ENCODE results near the gene AIPL1.

AIPL1 gene

DNA sequence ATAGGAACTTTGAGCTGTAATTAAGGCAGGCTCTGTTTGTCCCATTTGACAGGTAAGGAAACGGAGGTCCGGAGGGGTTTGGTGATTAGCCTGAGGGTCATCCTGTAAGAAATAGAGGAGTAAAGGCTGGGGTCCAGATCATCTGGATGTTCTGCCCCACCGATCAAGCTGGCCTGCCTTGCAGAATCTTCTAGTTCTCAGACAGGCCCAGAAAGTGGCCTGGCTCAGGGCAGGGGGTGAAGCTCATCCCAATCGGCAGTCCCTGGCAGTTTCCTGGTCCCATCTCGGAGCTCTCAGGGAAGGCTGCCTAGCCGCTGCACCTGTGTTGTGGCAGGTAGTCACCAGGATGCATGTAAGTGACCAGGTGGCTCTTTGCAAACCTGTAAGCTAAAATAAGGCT lies 13.6 kb upstream of the AIPL1 start:
- DNase-seq, result no peak

DNA sequence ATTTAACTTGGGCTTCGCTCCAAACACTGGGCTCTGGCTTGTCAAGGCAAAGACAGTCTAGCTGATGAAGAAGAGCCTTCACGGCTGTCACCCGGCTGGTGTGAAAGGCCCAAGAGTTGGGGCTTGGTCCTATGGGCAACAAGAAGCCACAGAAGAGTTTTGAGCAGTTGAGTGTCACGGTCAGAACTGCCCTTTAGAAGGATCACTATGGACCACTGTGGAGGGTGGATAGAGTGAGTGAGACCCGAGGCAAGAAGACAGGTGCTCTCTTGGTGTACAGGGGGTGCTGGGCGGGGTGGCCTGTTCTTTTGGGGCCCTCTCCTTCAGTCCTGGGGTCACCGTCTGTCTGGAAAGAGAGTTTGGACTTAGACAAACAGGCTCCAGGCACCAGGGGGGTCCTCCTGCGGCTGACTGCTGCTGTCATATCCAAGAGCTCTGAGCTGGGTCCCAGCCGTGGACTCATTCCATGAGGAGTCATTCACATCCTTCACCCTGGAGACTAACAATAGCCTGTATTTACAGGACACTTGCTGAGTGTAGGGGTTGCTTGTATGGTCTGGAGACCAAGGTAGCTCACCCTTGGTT lies 11.7 kb upstream of the AIPL1 start:
- no peak for DNase-seq

DNA sequence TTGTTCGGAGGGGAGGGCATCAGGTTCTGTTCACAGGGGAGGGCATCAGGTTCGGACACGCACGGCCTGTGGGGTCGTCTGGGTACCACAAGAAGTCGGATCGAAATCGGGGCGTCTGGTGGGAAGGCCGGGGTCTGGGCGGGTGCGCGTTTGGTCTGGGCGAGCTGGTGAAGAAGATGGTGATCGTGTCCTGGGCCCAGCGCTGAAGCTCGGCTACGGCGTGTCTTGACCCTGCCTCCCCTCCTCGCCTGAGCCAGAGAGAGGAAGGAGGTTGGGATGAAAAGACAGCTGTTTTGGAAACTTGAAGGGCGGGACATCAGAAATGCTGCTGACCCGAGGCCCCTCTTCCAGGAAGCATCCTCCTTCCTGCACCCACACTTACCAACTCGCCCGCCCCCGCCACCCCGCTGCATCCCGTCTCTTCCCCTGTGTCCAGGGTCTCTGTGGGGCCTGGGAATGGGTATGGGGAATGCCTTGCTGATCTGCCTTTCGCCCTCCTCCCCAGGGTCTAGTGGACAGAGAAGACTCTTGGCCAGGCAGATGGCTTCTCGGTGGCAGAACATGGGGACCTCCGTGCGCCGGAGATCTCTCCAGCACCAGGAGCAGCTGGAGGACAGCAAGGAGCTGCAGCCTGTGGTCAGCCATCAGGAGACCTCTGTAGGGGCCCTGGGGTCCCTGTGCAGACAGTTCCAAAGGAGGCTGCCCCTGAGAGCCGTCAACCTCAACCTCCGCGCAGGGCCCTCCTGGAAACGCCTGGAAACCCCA lies 9.8 kb upstream of the AIPL1 start:
- DNase-seq, result no peak

DNA sequence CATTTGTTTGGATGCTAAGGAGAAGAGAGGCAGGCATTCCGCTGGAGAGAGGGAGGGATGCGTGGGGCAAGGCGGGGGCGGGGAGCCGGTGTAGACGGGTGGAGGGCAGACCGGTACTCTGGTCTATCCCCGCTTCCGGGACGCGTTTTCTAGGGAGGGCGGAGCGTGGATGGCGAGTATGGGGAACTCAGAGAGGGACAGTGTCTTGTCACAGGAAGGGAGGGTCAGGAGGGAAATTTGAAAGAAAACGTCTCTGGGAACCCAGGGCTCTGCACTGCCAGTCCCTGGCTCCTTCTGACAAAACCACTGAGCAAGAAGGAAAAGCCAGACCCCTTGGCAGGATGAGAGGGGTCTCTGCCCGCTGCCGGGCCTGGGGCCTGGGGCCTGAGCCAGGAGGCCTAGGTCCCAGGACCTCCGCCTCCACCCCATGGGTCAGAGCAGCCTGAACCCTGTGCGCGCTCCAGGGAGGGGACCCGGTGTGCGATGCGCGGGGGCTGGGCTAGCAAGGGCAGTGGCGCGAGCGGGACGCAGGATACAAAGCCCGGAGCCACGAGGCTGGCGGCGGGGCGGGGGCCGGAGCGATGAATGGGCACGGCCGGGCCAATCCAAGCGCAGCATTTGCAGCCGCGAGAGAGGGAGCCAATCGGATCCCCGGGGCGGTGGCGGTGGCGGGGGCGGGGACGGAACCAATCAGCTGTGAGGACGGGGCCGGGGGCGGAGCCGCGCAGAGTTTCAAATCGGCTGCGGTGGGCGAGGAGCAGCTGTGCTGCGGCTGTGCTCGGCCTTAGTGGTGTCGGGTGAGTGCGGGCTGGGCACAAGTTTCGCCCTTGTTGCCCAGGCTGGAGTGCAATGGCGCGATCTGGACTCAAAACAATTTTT lies 9.0 kb upstream of the AIPL1 start, which contains the start of gene PIMREG:
TSS of gene PIMREG (plus strand) at position 764 of the 879 bp plus-strand sequence. CDS start 656 bp downstream, outside the sequence.
- peak; percentile 87 for DNase-seq

DNA sequence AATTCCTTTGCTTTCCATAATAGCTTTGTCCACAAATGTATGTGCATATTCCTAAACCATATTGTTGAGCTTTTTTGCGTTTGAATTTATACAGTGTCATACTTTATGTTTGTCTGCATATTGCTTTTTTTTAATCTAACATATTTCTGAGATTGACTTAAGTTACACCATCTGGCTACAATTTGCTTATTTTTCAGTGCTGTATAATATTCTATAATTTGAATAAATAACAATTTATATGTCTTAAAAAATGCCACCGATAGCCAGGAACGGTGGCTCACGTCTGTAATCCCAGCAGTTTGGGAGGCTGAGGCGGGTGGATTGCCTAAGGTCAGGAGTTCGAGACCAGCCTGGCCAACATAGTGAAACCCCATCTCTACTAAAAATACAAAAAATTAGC lies 7.9 kb upstream of the AIPL1 start:
- no peak for DNase-seq

DNA sequence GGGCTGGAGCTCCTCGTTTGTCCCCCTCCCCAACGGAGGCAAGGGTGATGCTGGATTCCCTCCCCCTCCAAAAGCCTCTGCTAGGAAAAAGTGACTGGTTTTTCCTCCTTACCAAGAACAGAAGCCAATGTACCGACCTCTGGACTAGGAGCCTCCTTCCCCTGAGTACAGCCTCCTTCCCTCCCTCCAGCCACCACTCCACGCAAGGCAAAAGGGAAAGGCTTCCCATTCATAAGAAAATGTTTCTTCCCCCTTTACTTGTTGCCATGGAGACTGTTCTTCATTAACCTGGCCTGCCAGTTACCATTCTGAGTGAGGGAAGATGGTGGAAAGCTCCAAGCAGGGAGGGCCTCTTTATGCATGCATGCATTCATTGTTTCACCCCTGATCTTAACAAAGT lies 5.0 kb upstream of the AIPL1 start:
- DNase-seq, result no peak

DNA sequence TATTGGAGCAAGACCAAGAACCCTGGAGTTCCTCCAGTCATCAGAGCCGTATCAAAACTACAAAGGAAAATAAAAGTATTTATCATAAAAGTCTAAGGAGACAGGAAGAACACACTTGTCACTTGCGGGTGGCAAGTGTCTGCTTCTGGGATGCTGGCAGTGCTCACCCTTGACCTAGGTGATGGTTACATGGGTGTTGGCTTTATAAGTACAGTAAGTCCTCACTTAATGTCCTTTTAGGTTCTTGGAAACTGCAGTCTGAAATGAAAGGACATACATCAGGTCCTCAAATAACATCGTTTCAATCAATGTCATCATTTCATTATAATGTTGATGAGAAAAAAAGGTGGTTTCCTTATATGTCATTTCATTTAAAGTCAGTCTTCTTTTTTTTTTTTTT lies 3.0 kb upstream of the AIPL1 start:
- DNase-seq, result no peak

DNA sequence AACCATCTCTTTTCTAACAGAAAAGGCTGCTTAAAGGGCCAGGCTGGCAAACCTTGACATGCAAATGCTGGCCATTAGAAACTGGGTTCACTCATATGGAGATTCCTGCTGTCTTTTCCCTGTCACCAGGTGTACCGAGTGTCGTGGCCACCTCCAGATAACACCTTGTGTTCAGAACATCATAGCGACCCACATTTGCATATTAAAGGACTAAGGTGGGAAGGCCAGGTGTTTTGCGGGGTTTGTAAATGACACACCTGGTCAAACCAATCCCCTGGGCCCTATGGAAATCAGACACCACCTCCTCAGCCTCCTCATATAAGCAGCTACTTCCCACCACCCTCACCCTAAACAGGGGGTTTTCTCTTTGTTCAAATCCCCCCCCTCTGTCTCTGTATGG lies 2.5 kb upstream of the AIPL1 start:
- DNase-seq, result no peak

DNA sequence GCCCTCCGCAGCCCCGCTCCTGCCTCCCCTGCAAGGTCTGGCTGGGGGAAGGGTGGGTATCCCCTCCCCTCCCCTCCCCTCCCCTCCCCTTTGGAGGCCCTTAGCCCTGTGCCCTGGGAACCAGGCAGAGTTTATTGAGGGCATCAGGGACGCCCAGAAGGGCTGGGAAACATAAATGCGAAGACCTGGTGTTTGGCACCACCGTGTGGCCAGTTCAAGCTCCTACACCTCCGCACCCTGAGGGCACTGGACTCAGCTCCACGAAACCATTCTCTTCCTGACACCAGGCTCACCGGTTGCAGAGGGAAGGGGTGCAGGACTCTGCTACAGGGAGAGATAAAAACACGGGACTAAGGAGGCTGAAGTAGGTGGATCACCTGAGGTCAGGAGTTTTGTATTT lies 1.0 kb upstream of the AIPL1 start:
- peak; percentile 37 for DNase-seq

DNA sequence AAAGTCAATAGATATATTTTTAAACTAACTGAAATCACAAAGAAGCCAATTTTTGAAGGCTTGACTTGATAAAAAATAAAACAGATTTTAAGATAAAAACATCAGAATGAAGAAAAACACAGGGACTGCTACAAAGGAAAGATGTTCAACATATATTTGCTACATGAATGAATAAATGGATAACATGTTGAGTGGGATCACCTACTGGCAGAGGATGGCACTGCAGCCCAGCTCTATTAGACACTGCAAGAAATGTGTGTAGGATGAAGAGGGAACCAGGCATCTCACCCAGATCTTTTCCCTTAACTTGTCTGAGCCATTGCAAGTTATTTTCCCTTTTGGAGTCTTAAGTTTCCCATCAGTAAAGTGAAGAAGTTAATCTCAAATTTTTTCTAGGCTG lies 4.2 kb downstream of the AIPL1 start:
- no peak for DNase-seq

DNA sequence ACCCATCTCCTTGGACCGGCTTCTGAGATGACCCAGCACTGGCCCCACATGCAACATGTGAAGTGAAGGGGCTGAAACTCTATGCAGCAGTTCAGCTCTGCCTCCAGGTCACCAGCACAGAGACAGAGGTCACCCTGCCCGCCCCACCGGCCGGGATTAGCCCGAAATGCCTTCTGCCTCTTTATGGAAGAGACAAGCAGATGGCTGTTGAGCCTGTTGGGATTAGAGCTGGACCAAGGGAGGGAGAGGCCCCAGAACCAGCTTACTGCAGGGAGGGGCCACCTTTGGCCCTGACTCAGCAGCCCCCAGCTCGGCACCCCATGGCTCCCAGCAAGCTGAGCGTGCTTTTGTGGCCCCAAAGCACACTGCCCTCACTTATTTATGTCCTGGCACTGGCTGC lies 5.7 kb downstream of the AIPL1 start:
- DNase-seq, result no peak

DNA sequence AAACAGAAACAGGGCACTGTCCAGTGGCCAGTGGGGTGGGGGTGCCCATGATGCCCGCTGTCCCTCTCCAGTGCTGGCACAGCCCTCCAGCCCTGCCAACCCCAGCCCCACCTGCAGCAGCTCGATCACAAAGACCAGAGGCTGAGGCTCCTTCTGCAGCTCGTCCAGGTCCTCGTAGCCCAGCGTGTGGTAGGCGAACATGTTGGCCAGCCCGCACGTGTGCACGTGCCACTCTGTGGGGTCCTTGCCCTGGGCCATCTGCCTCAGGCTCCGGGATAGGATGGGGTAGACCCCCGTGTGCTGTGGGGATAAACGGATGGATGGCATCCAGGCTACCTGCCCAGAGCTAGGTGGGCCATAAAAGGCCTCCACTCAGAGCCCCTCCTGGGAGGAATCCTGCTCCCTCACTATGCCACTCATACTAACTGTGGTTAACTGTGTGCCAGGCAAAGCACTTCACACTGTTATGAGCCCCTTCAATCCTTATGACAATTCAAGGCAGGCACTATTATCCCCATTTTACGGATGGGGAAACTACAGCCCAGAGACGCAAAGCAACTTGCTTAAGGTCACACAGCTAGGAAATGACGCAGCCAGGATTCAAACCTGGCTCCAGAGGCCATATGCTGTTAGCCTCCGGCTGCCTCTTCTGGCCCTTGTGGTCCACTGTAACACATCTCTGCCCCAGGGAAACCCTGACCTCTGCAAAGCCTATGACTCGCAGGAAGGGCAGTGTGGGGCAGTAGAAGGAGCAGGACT lies 6.5 kb downstream of the AIPL1 start:
- no peak for DNase-seq

DNA sequence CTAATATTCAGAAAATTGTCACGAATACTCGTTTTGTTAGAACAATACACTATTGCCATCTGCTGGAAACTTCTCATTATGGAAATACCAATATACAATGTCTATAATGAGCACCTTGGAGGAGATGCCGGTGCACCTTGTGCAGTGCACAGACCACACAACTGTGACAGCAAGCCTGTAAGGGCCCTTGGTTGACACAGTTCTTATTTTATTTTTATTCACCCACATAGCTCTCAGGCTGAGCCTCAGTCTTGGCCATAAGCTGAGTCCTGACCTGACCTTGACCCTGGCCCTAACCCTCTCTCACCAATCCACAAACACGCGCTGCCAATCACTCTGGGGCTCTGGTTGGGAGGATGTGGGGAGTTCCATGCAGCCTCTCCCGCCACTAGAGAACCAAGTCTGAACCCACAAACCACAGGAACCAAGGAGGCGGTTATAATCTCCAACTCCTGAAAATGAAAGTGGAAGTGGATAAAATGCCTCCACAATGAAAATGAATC lies 7.6 kb downstream of the AIPL1 start:
- DNase-seq, result peak; percentile 34

DNA sequence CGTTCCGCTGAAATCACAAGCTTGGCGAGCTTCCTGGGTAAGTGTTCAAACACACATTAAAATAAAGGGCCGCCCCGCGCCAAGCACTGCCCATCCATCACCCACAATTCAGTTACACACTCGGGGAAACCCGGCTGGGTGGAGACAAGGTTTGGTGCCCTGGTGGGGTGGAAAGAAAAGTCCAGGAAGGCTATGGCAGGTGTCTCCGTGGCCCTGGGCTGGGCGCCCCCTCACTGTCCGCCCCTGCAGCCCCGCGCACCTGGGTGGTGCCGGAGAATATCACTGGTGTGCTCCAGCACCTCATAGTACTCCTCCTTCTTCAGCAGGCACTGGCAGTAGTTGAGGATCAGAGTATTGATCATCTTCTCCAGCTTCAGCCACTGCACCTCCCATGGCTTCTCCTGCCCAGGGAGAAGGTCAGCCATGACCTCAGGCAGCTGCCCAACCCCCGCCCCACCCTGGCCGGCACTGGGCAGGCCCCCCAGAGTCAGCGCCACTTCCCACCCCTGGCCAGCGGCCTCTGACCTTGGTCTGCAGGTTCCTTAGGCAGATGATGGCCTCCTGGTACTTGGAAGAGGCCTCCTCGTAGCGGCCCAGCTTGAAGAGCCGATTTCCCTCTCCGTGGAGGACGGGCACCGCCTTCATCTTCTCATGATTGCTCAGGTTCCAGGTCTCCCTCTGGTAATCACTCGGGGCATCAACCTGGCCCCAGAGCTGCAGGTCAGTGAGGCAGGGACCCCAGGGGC lies 8.4 kb downstream of the AIPL1 start:
- no peak for DNase-seq

DNA sequence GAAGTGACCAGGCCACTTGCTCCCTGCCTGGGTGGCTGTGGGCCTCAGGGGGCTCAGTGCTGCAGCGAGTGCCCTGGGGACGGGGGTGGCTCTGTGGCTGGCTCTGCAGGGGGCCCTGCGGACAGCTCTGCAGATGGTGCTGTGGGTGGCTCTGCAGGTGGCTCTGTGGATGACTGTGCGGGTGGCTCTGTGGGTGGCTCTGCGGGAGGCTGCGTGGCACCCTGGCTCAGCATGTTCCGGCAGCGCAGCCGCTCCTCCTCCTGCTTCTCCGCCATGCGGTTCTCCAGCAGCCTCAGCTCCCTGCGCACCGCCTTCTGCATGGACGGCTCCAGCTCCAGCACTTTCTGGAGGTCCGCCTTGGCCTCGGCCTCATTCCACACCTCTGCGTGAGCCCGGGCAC lies 9.5 kb downstream of the AIPL1 start:
- no peak for DNase-seq

DNA sequence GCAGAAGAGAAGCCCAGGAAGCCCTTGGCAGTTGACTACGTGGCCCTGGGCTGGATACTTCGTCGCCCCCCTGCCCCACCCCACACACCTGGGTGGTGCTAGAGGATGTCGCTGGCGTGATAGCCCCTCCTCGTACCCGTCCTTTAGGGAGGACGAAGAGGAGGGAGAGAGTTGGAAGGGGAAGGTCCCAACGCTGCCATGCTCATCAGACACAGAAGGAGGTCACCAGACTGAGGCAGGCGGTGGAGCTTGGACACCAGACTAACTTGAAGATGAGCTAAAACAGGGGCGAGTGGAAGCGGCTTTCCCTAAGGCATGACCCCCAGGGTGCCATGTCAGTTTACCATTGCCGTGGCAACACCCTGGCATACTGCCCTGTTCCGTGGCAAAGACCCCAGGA lies 11.0 kb downstream of the AIPL1 start:
- no peak for DNase-seq

DNA sequence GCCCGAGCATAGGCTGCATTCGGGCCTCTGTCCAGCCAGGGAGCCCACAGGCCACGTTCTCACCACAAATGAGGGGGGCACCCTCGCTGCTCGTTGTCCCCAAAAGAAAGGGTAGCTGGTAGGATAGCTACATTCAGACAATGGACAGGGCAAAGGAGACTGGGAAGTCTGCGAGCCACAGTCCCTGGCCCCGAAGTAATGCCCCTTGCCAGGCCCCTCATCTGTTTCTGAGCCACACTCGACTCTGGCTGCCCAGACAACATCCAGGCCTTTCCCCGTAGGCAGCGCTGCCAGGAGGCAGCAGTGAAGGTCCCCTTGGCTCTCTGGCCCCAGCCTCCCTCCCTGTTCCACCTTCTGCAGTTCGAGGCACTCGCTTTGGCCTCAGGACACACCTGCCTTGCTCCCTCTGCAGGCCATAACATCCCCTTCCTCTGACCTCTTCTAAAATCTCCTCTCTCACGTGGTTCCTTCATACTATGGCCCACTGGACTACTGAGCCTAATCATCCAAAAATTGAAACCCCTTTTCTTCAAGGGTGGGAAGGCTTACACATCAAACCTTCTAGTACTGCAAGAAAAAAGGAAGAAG lies 12.2 kb downstream of the AIPL1 start:
- DNase-seq, result no peak

DNA sequence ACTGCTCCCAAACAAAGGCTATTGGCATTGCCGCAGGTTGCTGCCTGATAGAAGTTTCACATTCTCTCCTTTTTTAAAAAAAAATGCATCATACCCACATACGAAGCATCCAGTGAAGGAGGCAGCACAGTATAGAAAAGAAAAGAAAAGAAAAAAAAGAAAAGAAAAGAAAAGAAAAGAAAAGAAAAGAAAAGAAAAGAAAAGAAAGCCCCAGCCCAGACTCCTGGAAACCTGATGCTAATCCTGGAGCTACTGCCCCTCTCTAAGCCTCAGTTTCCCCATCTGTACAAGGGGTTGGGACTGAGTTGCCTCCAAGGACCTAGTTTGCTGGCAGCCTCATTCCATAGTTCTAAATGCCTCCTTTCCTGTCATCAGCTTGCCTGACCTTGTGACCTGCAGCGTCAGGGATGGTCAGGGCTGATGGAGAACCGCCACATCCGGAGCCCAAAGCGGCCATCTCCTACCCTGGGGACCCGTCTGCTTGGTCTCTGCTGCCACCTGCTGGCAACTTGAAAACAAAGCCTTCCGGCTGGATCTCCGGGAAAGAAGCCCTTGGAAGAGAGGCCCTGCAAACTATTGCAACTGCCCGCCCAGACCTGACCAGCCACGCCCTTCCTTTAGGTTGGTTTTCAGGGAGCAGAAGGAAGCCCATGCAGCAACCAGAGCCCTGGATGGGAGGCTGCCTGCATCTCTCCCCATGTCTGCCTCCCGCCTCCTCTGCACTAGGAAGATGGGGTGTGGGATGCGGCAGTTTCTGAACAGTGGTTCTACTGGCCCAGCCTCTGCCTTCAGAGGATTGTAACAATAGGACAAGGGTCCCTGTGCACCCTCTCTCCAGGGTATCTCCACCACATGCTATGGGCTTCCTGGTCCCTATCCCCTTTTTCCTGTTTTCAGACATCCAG lies 13.0 kb downstream of the AIPL1 start:
- peak; percentile 49 for DNase-seq

DNA sequence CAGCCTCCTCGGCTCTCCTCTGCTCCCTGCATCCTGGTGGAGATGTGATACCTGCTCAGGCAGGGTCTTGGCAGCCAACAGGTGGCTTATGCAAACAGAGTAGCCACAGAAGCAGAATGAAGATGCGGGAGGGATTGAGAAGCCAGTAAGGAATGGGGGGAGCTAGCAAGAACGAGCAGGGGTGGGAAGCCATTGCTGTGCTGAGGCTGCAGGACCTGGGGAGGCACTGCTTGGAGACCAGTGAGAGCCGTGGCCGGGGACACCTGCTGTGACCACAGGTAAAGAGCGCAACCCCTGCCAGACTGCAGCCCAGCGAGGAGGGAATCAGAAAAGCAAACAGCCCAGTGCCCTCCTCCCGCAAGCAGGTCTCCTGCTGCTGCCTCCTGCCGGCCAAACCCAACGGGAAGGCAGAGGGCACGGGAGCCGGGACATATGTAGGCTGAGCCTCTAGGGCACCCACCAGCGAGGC lies 14.7 kb downstream of the AIPL1 start:
- DNase-seq, result no peak

DNA sequence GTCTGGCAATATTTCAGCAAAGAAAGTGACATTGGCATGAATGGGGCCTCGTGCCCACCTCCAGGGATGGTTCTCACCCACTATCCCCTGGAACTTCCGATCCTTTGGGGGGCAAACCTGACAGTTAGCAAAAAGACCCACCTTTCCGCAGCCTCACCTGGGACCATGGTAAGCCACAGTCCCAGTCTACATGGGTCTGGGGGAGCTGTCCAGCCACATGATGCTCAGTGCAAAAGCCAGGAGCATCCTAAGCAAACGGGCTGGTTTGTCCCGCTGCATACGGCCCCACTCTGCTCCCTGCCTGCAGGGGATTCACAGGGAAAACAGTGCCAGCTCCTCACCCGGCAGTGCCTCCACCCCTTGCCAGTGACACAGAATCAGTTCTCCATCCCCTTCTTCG lies 19.3 kb downstream of the AIPL1 start:
- no peak for DNase-seq
